SK-N-SH (cell line): ENCODE measurements around the gene FGF18.

Source experiments
- CHD2 ChIP-seq: fragments of 150-350 bp; IDR thresholded peaks from 2 replicates; pipeline ENCODE4 v1.6.1; 2018; ENCODE audit warnings: low read length; ENCODE audit not compliant: partially characterized antibody
- CTCF ChIP-seq: fragments of 200-600 bp; sonication (generic); IDR thresholded peaks from 2 replicates; pipeline ENCODE4 v1.6.1; 2017; ENCODE audit warnings: antibody characterized with exemption, mild to moderate bottlenecking, moderate library complexity
- EP300 ChIP-seq, 2 experiments: IDR thresholded peaks; 2 replicates each; pipeline versions ENCODE4 v1.4.0 to v1.6.1; 2012; ENCODE audit warnings: borderline replicate concordance in 1 of 2, low read depth in 1 of 2, low read length in 1 of 2
- EZH2phosphoT487 ChIP-seq: fragments of 200-600 bp; sonication (generic); IDR thresholded peaks from 2 replicates; pipeline ENCODE4 v1.6.1; 2017; ENCODE audit warnings: low read depth, mixed run types, mild to moderate bottlenecking, antibody characterized with exemption, moderate library complexity, borderline replicate concordance
- FOXM1 ChIP-seq: IDR thresholded peaks from 2 replicates; pipeline ENCODE4 v1.4.0; 2012; ENCODE audit warnings: low read depth, mild to moderate bottlenecking
- MAX ChIP-seq: IDR thresholded peaks from 2 replicates; pipeline ENCODE4 v1.4.0; 2012; ENCODE audit warnings: low read depth
- POLR2AphosphoS5 ChIP-seq: IDR thresholded peaks from 2 replicates; pipeline ENCODE4 v1.6.1; 2012; ENCODE audit warnings: low read depth, low read length
- RAD21 ChIP-seq: IDR thresholded peaks from 2 replicates; pipeline ENCODE4 v1.6.1; 2012; ENCODE audit warnings: mild to moderate bottlenecking, low read length
- SIN3A ChIP-seq: IDR thresholded peaks from 2 replicates; pipeline ENCODE4 v1.6.1; 2012; ENCODE audit warnings: low read depth, mild to moderate bottlenecking, low read length, moderate library complexity, borderline replicate concordance
- SMC3 ChIP-seq: IDR thresholded peaks from 2 replicates; pipeline ENCODE4 v1.6.1; 2012; ENCODE audit warnings: low read depth, low read length, improper control_type of control experiment
- USF1 ChIP-seq: IDR thresholded peaks from 2 replicates; pipeline ENCODE4 v1.4.0; 2012; ENCODE audit warnings: low read depth, borderline replicate concordance

GRCh38 chr5:171428168-171428696 lies 8.8 kb downstream of the FGF18 start:
- TF ChIP-seq CHD2 (no peak), EZH2phosphoT487 (no peak), CTCF (no peak), SIN3A (no peak), MAX (no peak), RAD21 (no peak), USF1 (no peak), EP300 (IDR thresholded peaks at IDR 0.05; ENCODE audit: borderline replicate concordance in 1 of 2, low read depth in 1 of 2, low read length in 1 of 2) (no peak), FOXM1 (no peak), SMC3 (no peak), POLR2AphosphoS5 (no peak)
